GM18505 (cell line): ENCODE measurements around the gene KCNK18.
A peak's percentile ranks its signal among the peaks of the same experiment; 100 is the strongest.
"Not testable (repeated sequence)": the region's sequence is repeated elsewhere in the genome, so short reads cannot be mapped to it uniquely, and the experiment has no call there.

Experiments used
- ATAC-seq: cut with Tn5 transposase; IDR thresholded peaks from one replicate; pipeline ENCODE4 v1.9.1; 2021; ENCODE audit not compliant: unreplicated experiment
- POLR2A ChIP-seq: IDR thresholded peaks from 4 replicates; pipeline ENCODE4 v1.6.1; 2011; ENCODE audit warnings: borderline replicate concordance; ENCODE audit not compliant: insufficient read depth, insufficient read length; ENCODE audit errors: extremely low read depth

The KCNK18 gene

DNA sequence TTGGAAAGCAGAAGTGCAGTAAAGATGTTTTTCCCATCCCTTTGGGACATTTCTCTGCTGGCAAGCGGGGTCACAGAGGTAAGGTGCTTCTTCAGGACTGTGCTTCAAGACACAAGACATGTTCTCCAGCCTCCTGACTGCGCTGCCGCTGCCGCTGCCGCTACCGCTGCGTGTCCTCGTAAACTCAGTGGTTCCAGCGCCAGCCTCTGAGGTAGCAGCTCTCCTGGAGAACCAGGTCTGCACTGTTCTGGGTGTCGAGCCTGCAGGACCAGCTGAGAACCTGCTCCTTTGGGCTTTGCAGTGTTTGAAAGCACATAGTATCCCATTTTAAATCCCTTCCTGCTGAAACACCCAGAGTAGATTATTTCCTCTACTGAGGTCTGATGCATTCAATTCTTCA lies 13.0 kb upstream of the KCNK18 start:
- no peak for TF ChIP-seq POLR2A
- no peak for ATAC-seq

- no peak for TF ChIP-seq POLR2A
- ATAC-seq, result no peak
These were observed 12.5 kb upstream of the KCNK18 start for GRCh38 chr10:117184821-117185220.

DNA sequence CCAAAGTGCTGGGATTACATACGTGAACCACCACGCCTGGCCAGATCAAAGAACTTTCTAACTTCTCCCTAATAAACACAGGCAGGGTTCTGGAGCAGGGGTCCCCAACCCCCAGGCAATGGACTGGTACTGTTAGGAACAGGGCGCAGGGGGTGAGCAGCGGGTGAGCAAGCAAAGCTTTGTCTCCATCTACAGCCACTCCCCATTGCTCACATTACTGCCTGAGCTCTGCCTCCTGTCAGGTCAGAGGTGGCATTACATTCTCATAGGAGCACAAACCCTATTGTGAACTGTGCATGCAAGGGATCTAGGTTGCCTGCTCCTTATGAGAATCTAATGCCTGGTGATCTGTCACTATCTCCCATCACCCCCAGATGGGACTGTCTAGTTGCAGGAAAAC lies 11.5 kb upstream of the KCNK18 start:
- not testable (repeated sequence) for ATAC-seq

DNA sequence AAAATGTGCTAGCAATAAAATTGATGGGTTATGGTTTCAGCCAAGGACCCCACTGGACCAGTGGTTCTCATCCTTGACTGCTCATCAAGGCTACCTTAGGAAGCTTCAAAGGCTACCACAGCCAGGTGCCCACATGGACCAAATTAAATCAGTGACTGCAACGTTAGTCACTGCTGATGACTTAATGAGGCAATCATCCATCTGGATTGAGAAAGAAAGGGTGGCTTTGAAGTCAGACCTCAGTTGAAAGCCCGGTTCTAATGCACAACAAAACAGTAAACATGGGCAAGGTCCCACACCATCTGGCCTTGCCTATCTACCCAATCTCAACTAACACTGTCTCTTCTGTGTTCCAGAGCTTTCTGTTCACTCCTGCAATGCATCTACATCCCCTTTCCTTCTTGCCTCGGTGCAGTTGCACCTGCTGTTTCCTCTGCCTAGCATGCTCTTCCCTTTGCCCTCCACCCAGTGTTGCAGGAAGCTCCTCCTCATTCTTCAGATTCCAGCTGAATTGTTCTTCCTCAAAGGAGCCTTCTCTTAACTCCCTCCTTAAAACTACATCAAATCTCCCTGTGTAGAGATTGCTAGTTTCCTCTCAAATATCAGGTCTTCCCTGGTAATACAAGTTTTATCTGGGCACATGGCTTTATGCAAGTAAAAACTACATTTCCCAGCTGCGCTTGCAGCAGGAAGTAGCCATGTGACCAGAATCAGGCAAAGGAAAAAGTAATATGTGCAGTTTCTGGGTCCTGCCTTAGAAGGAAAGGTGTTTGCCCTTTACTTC lies 10.3 kb upstream of the KCNK18 start:
- no peak for TF ChIP-seq POLR2A
- ATAC-seq, result no peak

- TF ChIP-seq POLR2A, result no peak
- ATAC-seq, result no peak
These were observed 8.9 kb upstream of the KCNK18 start for GRCh38 chr10:117188371-117188770.

DNA sequence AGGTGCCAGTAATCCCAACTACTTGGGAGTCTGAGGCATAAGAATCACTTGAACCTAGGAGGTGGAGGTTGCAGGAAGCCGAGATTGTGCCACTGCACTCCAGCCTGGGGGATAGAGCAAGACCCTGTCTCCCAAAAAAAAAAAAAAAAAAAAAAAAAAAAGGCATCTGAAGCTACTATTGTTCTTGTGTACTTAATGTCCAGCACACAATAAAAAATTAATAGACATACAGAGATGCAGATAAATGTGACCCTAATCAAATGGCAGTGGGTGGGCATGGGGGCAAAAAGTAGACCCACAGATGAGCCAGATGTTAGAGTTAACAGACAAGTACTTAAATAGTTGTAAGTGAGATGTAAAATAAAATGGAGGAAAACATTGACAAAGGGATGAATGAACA lies 7.7 kb upstream of the KCNK18 start:
- no peak for ATAC-seq
- TF ChIP-seq POLR2A, result no peak

DNA sequence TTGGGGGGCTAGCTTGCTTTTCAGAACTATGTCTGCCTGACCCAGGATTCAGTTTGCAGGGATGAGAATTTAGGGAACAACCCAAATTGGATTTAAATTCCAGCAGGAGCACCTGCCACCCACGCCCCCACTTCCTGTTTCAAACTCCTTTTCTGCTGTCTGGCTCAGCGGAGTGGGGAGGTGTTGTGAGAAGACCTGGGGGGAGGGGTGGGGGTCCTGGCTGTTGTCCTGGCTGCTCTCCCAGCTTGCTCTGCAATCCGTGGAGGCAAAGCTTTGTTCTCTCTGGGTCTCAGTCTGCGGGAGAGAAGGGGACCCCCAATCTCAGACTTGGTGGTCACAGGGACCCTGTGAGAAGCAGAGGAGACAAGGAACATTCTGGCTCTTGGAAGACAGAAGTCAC lies 799 bp downstream of the KCNK18 start:
- ATAC-seq, result no peak
- no peak for TF ChIP-seq POLR2A

GRCh38 chr10:117201826-117202225 lies 4.5 kb downstream of the KCNK18 start:
- ATAC-seq, result no peak
- no peak for TF ChIP-seq POLR2A

DNA sequence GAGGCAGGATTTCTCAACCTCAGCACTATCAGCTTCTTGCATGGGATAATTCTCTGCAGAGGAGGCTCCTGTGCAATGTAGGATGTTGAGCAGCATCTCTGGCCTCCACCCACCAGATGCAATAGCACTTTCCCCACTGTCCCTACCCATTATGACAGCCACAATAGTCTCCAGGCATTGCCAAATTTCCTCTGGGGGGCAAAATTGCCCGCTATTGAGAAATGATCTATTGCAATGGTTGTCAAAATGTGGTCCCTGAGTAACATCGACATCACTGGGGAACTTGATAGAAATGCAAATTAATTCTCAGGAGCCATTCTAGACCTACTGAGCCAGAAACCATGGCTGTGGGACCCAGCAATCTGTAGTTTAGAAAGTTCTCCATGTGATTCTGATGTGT lies 7.0 kb downstream of the KCNK18 start:
- no peak for ATAC-seq
- no peak for TF ChIP-seq POLR2A

- no peak for TF ChIP-seq POLR2A
- no peak for ATAC-seq
These were observed 14.9 kb downstream of the KCNK18 start for GRCh38 chr10:117212176-117212575.

DNA sequence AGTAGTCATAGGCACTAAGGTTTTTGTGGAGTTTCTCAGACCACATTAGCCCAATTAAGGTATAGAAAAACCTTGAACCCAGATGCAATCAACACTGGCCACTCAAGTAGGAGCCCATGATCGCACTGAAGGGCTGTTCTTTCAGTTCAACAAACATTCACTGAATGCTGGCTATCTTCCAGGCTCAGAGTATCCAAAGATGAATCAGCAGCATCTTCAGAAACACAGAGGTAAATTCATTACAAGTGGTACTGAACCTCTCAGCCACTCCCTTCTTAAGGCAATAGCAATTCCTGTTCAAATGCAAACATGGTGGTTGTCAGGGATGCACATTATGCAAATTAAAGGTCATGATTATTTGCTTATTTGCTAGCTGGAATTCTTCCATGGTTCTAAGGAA lies 17.1 kb downstream of the KCNK18 start:
- TF ChIP-seq POLR2A, result no peak

DNA sequence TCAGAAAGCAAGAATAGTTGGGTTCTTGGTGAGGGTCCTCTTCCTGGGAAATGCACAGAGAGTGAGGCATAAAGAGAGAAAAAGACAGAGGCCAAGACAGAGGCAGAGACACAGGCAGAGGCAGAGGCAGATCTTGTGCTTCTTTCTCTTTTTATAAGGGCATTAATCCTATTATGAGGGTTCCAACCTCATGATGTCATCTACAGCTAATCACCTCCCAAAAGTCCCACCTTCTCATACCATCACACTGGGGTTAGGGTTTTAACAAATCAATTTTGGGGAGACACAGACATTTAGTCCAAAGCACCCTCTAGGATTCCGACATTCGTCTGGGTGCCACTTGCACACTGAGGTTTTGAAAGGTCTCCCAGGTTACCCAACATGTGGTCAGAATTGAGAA lies 17.8 kb downstream of the KCNK18 start:
- ATAC-seq, result no peak
- TF ChIP-seq POLR2A, result no peak

More for the DNA sequence above, 17.1 kb downstream of the KCNK18 start:
- no peak for ATAC-seq

- TF ChIP-seq POLR2A, result no peak
- no peak for ATAC-seq
These were observed 18.7 kb downstream of the KCNK18 start for GRCh38 chr10:117216028-117216427.

DNA sequence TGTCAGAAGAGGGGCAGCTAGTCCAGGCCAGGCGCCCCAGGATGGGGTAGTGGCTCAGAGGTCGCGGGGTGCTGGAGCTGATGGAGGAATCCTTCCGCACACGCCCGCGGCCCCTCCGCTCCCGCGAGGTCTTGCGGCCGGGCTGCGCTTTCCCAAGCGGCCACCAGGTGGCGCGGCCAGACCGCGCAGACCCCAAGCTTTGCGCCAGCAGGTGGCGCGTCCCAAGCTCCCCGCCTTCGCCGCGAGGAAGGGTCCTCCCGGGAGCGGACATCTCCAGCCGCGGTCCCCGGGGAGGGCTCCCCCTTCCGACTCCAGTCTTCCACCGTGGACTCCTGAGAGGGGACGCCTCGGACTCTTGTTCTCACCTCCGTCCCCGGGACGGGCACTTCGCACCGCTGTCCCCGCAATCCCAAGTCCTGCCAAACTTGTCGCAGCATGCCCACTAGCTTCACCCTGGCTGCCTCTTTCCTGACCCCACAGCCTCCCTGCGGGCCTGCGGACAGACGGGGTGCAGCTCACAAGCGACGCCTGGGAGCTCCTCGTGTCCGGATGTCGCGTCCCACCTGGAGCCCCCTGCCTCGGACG lies 19.4 kb downstream of the KCNK18 start:
- peak; percentile 85 for ATAC-seq
- TF ChIP-seq POLR2A, result no peak

DNA sequence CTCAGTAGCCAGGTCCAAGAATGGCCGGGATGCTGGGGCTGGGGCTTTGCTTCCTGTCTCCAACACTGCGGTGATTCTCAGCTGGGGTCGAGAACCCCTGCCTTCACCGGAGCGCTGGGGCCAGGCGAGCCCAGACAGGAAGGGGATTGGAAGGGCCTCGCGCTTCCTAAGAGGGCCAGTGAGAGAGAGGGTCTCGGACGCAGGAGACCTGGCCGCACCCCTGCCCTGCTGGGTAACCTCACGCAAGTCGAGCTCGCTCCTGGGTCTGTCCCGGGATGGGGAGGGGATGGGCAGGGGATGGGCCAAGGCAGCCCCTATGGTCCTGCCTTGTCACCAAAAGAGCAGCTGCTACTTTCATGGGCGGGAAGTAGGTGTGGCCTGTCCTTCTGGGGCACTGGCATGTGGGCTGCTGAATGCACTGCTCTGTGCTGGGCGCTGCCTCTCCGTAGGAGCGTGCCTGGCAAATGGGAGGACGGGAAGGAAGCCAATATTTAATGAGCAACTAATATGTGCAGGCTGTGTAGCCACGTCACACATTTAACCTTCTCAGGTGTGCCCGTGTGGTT lies 20.0 kb downstream of the KCNK18 start:
- ATAC-seq, result no peak
- no peak for TF ChIP-seq POLR2A

- no peak for ATAC-seq
- TF ChIP-seq POLR2A, result no peak
These were observed 21.4 kb downstream of the KCNK18 start for GRCh38 chr10:117218654-117219053.
